NCI-H2107 (cell line): Measurements from ENCODE around the gene SRP68.
"Not testable (repeated sequence)": the region's sequence is repeated elsewhere in the genome, so short reads cannot be mapped to it uniquely, and the experiment has no call there.

Source experiments
- DNase-seq: peaks from one replicate; lab custom pipeline; 2025; lab: John Stamatoyannopoulos, UW

The SRP68 gene

DNA sequence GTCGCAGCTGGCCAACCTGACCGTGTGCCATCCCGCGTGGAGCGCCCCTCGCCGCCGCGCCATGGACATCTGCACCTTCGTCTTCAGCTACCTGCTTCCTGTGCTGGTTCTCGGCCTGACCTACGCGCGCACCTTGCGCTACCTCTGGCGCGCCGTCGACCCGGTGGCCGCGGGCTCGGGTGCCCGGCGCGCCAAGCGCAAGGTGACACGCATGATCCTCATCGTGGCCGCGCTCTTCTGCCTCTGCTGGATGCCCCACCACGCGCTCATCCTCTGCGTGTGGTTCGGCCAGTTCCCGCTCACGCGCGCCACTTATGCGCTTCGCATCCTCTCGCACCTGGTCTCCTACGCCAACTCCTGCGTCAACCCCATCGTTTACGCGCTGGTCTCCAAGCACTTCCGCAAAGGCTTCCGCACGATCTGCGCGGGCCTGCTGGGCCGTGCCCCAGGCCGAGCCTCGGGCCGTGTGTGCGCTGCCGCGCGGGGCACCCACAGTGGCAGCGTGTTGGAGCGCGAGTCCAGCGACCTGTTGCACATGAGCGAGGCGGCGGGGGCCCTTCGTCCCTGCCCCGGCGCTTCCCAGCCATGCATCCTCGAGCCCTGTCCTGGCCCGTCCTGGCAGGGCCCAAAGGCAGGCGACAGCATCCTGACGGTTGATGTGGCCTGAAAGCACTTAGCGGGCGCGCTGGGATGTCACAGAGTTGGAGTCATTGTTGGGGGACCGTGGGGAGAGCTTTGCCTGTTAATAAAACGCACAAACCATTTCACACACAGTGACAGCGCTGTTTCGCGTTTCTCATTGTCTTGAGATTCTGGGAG lies 4.7 kb upstream of the SRP68 start:
- no peak for DNase-seq

DNA sequence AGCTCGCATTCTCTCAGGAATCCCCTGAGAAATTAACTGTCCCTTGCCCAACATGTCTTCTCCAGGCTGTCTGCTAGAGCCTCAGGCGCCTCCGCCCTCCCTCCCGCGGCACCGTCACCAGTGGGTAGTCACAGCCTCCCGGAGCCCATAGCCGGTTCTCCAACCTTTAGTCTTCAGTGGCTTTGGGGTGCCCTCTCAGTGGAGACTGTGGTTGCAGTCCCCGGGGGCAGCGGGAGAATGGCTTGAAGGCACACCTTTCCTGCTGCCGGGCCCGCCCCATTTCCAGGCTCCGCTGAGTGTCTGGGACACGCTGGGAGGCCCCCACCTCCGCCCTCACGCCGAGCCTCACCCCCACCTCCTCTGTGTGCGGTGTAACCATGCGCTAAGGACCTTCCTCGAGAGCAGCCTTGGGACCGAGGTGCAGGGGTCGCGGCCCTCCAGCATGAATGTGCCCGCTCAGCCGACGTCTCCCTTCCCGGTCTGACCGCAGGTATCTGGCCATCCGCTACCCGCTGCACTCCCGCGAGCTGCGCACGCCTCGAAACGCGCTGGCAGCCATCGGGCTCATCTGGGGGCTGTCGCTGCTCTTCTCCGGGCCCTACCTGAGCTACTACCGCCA lies 3.9 kb upstream of the SRP68 start:
- no peak for DNase-seq

DNA sequence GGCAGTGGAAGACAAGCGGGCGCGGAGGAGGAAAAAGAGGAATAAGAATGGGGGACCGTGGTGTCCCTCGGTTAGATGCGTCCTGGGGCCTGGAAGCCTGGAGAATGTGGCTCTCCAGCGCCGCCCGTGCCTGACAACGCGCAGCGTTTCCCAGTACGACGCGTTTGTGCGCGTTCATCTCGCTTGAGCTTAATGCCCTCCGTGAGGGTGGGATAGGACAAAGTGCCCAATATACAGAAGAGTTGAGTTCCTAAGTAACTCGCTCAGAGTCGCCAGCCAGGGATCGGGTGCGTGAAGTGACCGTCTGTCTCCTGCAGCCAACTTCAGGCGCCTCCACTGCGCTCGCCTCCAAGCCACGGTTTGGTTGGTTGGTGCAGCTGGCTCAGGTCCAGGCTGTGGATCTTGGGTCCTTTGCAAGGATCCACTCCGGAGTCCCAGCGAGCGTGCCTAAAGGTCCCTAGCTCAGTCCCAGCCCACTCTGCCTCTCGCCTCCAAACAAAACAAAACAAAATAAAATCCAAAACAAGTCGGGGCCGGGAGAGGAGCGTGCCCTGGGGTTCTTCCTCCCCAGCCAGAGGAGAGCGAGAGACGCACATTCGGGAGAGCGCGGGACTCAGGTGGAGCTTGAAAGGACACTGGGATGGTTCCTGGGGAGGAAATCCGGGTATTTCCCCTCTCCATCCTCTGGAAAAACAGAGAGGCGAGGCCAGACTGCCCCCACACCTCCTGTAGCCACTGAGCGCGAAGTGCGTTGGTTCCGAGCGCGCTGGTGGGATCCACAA lies 3.2 kb upstream of the SRP68 start:
- DNase-seq = no peak

DNA sequence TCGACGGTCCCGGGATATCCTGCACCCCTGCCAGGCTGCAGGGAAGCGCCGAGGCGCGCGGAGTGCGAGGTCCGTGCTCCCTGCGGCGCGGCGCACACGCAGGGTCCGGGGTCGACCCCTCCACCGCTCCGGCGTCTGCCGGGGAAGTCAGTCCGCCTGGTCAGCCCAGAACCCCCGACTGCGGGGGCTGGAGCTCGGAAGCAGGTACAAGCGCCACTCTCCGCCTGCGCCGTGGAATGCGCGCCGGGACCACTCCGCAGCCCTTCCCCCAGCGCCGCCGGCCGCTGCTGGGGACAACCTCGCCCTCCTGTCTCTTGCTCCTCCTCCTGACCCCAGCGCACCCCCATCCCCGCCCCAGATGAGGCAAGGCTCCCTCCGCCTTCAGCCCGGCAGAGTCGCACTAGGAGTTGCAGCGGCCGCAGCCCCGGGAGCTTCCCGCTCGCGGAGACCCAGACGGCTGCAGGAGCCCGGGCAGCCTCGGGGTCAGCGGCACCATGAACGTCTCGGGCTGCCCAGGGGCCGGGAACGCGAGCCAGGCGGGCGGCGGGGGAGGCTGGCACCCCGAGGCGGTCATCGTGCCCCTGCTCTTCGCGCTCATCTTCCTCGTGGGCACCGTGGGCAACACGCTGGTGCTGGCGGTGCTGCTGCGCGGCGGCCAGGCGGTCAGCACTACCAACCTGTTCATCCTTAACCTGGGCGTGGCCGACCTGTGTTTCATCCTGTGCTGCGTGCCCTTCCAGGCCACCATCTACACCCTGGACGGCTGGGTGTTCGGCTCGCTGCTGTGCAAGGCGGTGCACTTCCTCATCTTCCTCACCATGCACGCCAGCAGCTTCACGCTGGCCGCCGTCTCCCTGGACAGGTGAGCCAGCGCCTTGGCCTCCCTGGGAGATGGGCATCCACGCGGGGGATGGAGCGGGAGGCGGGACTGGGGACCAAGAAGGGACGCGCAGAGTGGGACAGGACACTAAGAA lies 2.4 kb upstream of the SRP68 start, which contains the start of gene GALR2:
GALR2 (plus strand) TSS at position 392 of the 974 bp plus-strand sequence; CDS start at position 495, 103 bp downstream.
- DNase-seq = no peak

DNA sequence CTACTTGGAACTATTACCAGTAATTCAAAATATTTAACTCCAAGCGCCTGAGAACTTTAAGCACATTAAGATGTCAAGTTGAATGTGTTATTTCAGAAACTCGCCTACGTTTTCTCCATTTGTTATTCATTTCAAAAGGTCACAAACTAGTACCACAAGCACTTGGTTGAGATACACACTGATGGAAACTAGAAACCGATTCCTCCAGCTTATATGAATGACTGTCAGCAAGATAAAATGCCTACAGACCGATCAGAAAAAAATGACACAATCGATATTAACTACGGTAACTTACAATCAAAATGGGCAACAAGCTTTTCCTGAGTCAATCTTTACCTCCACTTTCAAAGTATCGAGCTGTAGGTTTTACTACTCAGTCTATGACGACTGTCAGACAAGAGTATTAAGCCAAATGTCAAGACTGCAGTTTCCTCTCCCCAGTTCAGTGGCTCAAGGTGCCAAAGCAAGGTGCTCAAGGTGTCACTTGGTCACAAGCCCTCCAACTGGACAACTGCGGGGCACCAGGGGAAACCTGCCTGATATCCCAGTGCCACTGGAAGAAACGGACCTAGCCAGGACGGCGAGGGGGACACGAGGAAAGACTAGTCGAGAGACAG lies 678 bp downstream of the SRP68 start:
- DNase-seq = no peak

DNA sequence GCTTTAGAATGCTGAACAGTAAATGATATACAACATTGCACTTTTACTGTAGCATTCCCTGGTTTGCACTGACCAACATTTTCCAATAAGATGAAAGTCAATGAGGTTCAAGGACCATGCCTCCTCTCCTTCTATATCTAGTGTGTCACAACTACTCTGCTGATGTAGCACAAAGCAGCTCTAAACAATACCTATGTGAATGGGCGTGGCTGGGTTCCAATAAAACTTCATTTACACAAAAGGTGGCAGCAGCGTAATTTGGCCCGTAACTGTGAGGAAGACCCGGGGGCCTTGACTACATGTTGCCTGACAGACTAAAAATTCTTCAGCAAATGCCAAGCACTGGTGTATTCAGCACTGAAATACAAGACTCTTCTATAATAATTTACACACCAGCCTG lies 6.5 kb downstream of the SRP68 start:
- no peak for DNase-seq

DNA sequence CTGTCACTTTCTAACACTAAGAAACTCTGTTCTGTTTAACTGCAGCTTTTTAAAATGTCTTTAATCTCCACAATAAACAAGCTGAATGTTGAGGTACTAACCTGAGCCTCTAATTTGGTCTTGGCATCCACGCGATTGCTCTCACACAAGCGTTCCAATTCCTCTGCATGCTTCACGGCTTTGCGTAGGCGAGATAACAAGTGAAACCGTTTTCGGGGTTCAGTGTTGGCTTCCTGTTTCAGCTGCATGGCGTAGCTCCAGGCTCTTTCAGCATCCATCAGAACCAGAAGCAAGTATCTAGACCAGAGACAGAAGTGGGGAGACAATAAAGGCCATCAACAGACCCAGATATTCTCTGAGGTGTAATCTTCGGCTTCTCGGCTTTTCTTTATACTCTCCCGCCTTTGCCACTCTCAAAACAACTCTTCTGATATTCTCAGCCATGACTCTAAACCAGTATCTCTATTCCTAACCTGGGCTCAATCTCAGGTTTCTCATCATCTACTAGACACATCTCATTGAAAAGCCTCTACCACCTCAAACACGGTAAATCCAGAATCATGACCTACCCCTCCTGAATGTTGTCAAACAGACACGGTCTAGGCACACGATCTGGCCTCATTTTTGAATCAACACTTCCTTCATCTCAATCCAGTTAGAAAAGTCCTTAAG lies 8.3 kb downstream of the SRP68 start:
- DNase-seq = no peak

DNA sequence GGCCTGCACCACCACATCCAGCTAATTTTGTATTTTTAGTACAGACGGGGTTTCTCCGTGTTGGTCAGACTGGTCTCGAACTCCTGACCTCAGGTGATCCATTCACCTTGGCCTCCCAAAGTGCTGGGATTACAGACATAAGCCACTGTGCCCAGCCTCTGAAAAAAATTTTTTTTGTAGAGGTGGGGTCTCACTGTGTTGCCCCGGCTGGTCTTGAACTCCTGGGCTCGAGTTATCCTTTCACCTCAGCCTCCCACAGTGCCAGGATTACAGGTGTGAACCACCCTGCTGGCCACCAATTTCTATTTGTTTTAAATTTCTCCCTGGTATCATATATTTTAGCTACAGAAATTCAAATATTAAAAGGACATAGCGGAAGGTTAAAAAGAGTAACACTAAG lies 14.1 kb downstream of the SRP68 start:
- DNase-seq = not testable (repeated sequence)

DNA sequence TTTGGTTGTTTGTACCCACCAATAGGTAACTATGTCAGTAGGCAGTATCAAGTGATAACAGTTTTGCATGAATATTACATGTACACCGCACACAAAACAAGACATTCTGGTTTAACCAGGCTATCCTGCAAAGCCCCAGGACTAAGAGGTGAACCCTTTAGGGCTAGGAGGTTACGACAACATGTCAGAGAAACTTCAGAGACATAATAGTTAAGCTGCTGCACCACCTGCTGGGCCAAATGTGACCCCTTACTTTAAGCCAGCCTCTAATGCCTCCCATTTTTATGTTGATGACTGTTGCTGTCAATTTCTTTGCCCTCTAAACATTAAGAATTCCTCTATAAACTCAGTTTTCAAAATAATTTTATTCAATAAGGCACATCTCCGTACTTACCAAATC lies 15.4 kb downstream of the SRP68 start:
- no peak for DNase-seq

DNA sequence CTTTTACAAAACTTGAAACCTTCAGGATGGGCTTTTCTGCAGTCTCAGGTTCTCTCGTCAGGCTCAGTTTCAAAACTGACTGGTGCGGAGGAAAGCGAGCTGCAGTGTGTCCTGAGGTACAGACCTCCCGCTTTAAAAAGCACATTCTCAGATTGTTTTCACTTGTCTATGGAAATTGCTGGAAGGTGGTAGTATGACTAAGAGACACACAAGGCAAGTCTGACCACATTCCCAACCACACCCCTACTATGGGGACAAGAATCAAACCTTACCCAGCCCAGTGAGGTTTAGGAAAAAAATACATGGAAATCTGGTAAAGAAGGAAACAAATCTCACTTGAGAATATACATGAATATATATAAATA lies 18.2 kb downstream of the SRP68 start:
- no peak for DNase-seq

DNA sequence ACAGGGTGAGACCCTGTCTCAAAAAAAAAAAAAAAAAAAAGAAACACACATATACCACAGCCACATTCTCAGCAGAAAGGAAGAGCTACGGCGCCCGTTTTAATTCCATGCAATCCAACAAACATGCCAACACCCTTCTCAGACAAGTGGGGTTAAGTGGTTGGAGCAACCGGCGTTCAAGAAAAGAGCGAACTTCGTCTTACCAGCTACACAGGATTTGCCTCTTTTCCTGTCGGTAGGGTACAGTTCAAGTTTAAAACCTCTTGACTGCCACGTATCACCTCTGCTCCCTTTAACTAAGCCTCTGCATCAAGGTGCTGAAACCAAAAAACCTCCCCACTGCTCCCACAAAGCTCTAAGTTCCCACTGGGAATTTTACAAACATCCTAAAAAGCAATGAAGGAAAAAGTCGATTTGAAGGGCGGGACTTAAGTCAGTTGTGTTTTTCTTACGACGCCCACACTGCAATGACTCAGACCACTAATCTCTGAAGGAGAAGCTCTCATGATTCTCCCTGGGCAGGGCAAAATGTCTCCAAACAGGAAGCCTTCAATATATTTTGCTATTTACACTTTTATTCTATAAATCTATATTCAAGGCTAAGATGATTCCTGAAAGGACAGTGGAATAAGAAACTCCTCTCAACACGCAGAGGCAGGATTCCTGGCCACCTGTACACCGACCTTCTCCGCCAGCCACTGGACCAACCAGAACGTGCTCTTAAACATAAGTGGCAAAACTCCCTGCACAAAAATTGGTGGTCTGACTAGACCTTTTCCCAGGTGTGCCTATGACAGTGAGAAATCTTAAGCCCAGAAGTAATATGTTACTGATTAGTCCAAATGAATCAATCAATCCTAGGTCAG lies 18.8 kb downstream of the SRP68 start:
- DNase-seq = no peak

DNA sequence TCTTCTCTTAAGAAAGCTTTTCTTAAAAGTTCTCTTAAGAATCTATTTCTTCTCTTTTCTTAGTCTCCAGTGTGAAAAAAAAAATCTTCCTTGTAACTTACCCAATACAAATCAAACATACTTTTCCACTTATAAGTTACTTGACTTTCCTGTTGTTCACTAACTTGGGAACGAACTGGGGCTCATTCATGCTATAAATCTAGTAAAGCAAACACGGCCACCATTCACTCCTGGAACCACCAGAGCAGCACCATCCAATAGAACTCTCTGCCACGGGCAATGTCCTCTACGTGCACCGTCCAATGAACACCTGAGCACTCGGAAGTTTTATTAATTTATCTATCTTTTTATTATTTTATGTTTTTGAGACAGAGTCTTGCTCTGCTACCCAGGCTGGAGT lies 20.8 kb downstream of the SRP68 start:
- no peak for DNase-seq

DNA sequence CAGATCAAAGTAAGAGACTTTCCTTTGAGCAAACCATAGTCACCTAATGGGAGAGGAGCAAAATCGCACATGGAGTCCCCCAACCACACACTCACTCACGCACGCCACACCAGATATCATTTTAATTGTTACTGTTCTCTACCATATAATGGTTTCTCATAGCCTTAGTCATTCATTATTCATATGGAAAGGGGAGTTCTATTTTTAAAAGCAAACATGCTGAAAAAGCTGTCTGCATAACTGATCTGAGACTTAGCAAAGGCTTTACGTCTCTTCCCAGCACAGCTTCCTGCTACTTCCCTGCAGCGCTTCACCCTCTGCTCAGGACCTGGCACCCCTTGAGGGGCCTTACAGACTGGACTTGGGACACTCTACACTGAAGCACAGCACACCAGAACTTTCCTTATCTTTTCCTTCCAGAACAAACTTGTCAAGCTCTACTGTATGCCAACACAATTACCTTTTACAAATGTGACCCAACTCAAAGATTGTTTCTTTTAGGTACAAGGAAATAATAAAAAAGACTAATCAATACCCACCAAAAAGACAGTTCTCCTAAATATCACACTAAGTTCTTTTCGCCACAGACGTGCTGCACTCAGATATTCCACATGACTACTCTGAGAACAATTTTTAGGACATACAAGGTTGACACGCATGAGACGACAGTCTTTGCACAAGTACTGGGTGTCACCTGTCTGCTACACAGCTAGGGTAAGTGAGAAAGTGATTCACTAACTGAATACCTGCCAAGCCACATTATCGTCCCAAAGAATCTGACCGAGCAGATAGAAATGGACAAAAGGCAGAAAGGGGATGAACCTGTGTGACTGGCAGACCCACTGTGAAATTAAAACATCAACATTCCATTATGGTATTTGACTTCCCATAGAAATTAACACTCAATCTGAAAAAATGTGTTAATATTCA lies 21.5 kb downstream of the SRP68 start:
- DNase-seq = no peak

DNA sequence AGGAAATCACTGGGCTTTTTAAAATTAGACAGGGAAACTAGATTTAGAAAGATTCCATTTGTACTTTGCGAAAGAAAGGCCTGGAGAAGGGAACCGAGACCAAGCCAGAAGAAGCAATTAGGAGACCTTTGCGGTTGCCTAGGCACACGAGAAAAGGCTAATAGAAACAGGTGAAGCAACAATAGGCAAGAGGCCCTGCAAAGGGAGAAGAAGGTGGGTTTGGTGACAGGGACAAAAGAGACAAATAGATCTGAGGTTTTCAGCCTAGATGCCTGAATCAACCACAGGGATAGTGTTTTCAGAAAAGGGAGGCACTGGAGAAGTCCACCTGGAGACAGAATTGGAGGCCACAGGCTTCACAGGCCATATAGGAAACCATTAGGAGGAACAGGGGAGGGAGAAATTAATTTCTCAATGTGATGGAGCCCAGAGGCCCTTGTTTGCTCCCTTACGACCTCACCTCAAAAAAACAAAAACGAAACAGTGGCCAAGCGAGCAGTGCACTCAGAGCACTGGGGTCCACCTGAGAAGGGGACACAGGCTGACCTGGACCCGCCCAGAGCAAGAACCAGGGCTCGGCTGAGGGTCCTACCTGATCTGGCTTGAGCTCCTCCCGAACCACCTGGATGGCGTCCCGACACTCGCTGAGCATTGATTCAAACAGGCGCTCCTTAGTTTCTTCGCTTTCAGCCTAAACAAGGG lies 22.3 kb downstream of the SRP68 start:
- peak; percentile 48 for DNase-seq

DNA sequence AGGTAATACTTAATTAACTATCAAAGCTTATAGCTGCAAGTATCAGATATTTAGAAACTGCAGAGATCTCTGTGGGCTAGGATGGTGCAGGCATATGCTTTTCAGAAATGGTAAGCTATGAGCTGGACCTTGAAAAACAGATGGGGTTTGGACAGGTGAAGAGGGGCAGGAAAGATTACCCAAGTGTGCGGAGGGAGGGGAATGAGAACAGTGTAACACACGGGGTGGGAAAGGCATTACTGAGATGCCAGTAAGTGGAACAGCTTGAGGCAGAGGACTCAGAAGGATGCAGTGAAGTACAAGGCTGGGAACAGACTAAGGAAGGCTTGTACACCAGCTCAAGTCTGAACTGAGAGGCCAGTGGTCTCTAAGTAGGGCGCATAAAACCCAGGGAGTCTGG lies 23.1 kb downstream of the SRP68 start:
- DNase-seq = no peak

DNA sequence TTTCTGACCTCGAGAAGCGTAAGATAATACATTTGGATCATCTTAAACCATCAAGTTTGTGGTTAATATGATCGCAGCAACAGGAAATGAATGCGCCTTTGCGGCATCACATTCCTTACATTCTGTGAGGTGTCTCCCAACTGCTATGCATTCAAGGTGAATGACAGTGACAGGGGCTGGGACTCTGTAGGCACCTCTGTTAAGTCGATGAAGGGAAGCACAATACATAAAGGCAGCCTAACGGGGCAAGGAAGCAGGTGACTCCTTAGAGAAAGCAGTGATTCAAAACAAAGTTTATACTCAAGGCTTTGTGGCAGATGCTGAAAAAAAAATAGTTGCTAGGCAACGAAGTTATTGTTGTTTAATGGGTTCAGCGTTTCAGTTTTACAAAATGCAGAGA lies 23.6 kb downstream of the SRP68 start:
- DNase-seq = no peak

DNA sequence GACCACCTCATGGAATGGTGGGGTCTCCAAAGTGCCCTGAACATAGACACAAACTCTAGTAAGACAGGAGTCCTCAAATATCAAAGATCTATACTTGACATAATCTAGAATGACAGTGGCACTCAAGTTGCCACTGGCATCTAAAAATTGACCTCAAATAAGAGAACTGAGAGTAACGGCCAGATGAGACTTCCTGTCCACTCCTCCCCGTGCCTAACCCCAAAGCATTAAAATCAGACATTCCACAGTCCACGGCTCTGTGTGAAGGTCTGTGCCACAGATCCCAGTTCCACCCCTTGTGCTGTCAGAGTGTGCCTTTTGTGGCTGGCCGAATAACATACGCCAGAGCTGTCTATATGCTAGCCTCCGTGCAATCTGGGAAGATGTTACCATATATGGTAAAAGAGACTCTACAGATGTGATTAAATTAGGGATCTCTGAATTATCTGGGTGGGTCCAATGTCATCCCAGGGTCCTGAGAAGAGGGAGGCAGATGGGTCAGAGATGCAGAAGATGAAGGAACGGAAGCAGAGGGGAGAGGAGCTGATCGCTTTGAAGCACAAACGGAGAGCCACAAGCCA lies 24.2 kb downstream of the SRP68 start:
- DNase-seq = no peak

DNA sequence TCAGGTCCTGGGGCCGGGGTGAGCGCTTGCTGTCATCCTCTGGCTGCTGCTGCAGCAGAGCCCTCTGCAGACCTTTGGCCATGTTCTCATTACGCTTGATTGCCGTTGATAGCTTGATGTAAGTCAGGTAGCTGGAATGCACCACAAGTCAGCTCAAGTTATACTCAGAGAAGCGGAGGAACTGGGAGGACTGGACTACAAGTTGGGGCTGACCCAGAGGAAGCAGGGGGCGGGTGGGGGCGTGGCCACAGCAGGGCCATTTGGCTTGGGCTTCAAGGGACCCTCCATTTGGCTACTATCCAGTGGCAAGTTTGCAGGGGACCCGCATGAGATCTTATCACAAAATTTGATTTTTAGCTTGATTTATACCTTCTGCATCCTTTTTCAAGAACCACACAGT lies 26.3 kb downstream of the SRP68 start:
- no peak for DNase-seq
